NCI-H2196 treated with DMSO at 0.1 percent for 48 hours (cell line): ENCODE measurements around the gene ATP6V1F.
"Not testable (repeated sequence)": the region's sequence is repeated elsewhere in the genome, so short reads cannot be mapped to it uniquely, and the experiment has no call there.

ENCODE experiments used
- DNase-seq: peaks from one replicate; lab custom pipeline; 2025; ENCODE audit not compliant: unreplicated experiment; lab: John Stamatoyannopoulos, UW

Gene ATP6V1F

GRCh38 chr7:128895320-128895719, 32.7 kb downstream of the ATP6V1F start:
- no peak for DNase-seq

- no peak for DNase-seq
Measured at GRCh38 chr7:128899392-128899791, 36.7 kb downstream of the ATP6V1F start.

GRCh38 chr7:128900237-128900636, 37.6 kb downstream of the ATP6V1F start:
- DNase-seq = no peak

- DNase-seq = no peak
Measured at GRCh38 chr7:128902761-128903585, 40.3 kb downstream of the ATP6V1F start.

GRCh38 chr7:128903621-128904361, 41.1 kb downstream of the ATP6V1F start:
- no peak for DNase-seq

- DNase-seq = peak; percentile 10
Measured at GRCh38 chr7:128904381-128905197, 41.9 kb downstream of the ATP6V1F start.

GRCh38 chr7:128906001-128906765, 43.5 kb downstream of the ATP6V1F start:
- no peak for DNase-seq

- no peak for DNase-seq
Measured at GRCh38 chr7:128906766-128907559, 44.3 kb downstream of the ATP6V1F start.

GRCh38 chr7:128908750-128909624, 46.3 kb downstream of the ATP6V1F start:
- DNase-seq = no peak

- no peak for DNase-seq
Measured at GRCh38 chr7:128909625-128910568, 47.2 kb downstream of the ATP6V1F start.

GRCh38 chr7:128910569-128910945, 47.9 kb downstream of the ATP6V1F start, which contains the start of gene KCP:
Gene KCP, minus strand, starts transcription at chr7:128910709. Its CDS starts 33 bp downstream, at chr7:128910676.
- DNase-seq = no peak

- no peak for DNase-seq
Measured at GRCh38 chr7:128911423-128912031, 48.9 kb downstream of the ATP6V1F start.

- no peak for DNase-seq
Measured at GRCh38 chr7:128912281-128912680, 49.6 kb downstream of the ATP6V1F start.

- not testable (repeated sequence) for DNase-seq
Measured at GRCh38 chr7:128912709-128913495, 50.2 kb downstream of the ATP6V1F start.

- no peak for DNase-seq
Measured at GRCh38 chr7:128913870-128914565, 51.4 kb downstream of the ATP6V1F start.
